Fibroblast of peridontal ligament (primary cell): ENCODE measurements around the gene HSPB3.
A peak's percentile ranks its signal among the peaks of the same experiment; 100 is the strongest.
"Not testable (repeated sequence)": the region's sequence is repeated elsewhere in the genome, so short reads cannot be mapped to it uniquely, and the experiment has no call there.

ENCODE experiments used
- DNase-seq: peaks from one replicate; pipeline ENCODE4 v3.0.0-alpha.2; 2010; ENCODE audit errors: extremely low read depth

Gene HSPB3

DNA sequence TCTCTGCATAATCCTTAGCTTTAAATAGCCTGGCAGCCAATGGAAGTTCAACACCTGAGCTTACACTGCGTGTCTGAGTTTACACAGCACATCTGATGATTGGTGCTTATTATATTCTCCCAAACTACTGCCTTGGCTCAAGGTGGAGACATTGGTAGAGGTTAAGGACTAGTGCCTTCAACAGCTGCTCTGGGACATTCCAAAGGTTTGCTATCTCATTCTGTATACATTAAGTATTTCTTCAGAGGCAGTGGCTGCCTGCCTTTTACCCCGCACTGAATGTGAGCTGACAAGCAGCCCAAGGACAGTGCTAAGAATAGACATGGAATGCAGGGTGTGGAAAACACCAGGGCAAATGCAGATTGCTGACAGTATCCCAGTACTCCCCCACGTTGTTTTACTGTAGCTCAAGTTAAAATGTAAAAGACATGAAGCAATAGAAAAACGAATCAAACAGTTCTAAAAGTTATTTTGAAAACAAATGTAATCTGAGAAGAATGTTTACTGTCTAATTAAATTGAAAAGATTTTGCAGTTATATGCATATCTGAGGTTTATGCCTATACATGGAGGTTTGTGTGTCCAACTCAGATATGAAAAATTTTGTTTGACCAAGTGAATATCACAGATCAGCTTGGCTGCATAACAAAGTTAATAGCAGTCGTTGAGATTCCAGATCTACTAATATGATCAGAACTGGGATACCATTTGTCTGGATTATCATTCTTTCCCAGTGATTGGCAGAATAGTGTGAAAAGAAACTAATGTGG is 1.8 kb downstream of the HSPB3 start:
- peak; percentile 92 for DNase-seq

DNA sequence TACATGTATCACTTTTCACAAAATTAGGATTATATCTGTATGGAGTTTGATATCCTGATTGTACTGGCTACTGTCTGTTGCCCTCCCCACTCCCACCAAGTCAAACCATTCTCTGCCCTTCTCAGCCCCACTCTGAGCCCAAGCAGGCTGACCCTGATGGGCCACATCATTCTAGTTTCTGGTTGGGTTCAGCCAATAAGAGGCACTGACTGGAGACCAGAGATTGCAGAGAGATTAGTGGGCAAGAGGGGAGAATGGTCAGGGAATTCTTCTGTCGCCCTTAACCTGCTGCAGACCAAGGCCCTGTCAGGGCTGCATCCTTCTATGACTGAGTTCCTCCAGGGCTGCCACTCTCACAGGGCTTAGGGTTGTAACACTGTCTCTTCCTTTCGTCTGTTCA is 2.7 kb downstream of the HSPB3 start:
- DNase-seq: no peak

DNA sequence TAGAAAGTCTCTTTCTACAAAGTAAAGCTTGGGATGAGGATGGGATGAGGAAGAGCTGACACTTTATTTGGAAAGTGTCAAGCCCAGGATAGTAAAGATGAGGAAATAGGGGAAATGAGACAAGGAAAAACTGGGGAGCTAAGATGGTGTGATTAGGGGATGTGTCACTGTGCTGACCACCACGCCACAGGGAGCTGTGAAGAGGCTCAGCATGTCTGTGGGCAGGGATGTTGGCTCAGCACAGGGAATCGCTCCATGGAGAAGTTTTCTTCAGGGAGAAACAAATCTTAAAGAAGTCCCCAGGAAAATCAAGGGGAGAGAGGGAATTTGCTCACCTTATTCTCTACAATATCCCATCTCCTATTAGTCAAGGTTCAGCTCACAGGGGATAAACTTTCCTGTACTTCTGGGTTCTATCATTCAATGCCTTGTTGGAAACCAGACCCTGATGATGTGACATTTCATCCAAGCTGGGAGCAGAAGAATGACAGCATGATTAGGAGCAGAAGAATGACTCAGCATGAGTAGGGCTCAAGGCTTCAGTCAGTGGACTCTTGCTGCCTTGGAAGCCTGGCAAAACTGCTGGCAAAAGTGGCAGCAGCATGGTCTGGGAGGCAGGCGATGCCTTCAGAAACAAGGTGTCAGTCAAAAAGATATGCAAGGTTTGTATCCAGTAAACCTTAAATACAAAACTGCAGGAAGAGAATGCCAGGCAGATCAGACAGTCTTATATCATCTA is 4.9 kb downstream of the HSPB3 start:
- peak; percentile 67 for DNase-seq

DNA sequence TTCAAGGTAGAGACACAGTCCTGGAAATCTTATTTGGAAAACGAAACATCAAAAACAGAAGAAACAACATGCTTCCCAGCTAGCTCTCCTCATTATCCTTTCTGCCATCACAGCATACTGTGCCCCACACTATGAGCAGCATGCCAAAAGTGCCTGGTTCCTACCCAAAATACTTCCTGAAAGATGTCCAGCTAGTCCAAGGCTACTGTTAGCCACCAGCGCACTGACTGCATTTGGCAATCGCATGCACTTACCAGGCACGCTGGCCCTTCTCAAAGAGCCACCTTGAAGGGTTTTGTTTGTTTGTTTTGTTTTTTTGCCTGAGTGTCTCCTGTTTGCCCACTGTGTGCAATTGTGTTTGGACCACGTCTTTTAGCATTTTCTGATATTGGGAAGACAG is 6.8 kb downstream of the HSPB3 start:
- no peak for DNase-seq

DNA sequence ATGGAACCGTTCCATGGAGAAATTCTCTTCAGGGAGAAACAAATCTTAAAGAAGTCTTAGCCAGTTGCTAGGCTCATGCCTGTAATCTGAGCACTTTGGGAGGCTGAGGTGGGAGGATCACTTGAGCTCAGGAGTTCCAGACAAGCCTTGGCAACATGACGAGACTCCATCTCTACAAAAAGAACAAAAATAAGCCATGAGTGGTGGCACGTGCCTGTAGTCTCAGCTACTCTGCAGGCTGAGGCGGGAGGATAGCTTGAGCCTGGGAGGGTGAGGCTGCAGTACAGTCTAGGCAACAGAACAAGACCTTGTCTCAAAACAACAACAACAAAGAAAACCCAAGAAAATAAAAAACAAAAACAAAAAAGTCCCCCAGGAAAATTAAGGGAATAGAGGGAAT is 8.2 kb downstream of the HSPB3 start:
- no peak for DNase-seq

DNA sequence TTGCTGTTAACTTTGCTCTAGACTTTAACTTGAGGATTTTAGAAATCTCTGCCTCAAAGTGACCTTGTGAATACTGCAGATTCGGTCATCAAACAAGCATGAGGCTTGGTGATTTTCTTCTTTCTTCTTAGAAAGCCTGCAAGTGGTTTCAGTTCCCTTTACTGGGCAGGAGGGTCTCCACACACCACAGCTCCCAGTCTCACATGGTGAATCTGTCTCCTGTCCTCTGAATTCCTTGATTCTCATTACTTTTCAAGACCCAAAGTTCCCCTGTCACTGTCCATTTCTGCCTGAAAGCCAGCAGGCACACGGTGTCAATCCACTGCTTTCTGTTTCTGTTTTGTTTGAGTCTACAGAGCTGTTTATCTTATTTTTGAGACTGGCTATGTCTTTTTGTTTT is 14.1 kb downstream of the HSPB3 start:
- peak; percentile 49 for DNase-seq

DNA sequence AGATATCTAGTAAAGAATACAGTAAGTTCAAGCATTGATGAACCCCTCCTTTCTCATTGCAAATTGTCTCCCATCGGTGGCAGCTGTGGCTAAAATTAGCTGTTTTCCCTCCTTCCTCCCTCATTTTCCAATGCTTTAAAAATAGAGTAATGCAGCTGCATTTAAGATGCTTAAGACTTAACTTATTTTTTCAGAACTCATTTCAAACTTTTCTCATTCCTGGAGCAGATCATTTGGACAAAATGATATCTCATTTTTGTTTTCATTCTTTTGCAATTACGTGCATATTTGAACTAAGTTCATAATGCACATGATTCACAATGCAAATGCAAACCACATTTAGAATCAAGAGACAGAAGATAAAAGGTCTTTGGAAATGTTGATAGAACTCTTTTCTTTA is 14.6 kb downstream of the HSPB3 start:
- peak; percentile 88 for DNase-seq

DNA sequence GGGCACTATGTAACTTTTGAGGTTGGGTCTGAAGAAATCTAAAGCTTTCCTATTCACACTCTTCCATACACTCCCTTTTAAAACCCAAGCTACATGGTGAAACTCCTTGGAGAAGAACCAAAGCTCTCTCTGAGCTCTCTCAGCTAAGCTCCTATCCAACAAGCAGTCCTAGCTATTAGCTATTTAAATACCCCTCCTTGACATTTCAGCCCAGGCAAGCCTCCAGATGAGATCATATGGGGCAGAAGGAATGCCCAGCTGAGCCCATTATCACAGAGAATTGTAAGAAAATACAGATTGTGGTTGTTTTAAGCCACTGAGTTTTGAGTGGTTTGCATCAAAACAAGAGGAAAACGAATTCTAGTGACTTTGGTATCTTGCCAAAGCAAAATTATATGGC is 15.2 kb downstream of the HSPB3 start:
- peak; percentile 96 for DNase-seq

DNA sequence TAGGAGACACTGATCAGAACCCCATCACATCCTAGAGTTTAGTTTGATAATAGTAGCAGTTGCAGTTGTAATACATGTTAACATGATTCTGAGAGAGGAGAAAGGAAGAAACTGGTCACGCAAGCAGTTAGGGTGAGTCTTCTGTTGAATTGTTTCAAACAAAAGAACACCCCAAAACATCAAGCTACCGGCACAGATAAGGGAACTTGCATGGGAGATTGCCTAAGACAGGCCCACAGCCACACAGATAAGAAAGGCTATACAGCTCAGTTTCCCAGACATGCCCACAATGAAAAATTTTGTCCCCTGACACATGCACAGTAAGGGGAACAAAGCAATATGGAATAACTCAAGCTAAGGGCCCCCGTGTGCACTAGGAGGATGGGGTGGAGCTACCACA is 15.9 kb downstream of the HSPB3 start:
- DNase-seq: no peak

DNA sequence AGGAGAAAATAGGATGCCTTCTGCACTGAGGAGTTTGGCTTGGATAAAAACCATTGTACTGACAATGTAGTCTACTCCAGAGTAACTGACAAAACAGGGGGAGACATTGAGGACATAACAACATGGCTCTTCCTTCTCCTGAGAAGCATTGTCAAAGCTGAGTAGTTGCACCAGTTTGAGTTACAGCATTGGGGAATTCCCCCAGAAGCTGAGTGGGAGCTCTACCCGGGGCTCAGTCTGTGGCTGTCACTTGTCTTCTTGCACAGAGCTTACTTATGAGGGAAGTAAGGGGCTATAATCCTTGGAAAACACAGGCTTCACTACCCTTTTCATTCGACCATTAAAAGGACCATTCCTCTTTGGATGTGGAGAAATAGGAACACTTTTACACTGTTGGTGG is 21.2 kb downstream of the HSPB3 start:
- DNase-seq: no peak

DNA sequence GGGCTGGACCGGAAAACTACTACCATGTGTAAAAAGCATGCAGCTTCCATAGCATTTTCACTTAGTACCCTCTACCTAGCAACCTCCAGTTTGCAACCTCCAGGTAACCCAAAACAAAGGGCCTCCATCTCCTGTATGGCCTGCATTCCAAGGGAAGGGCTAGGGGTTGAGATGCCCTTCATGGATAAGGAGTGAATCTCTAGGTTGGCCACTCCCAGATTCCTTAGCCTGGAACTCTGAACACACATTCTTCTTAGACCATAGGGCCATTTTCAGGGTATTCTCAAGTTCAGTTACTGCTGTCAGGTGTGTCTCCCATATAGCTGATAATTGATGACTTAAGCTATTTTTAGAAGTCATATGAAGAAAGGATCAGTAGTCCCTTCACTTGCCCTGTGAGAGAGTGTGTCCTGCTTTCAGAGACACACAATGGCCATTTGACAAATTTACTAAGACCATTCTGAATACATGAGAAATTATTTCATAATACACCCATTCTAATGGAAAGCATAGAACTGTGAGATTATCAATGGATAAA is 22.5 kb downstream of the HSPB3 start:
- no peak for DNase-seq

DNA sequence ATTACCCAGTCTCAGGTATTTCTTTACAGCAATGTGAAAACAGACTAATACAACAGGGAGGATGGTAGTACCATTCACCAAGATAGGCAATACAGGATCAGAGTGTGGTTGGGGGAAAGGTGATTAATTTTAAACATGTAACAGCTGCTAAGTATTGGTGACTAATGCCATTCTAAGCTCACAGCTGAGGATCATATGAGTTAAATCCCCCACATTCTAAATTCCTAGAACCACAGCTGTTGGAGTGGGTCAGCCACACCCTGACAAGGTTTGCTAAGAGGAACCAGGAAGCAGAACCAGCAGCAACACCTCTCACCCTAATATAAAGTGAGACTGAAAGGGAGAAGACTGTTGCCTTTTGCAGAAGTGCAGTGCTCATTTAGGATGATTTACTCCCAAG is 24.8 kb downstream of the HSPB3 start:
- DNase-seq: no peak

DNA sequence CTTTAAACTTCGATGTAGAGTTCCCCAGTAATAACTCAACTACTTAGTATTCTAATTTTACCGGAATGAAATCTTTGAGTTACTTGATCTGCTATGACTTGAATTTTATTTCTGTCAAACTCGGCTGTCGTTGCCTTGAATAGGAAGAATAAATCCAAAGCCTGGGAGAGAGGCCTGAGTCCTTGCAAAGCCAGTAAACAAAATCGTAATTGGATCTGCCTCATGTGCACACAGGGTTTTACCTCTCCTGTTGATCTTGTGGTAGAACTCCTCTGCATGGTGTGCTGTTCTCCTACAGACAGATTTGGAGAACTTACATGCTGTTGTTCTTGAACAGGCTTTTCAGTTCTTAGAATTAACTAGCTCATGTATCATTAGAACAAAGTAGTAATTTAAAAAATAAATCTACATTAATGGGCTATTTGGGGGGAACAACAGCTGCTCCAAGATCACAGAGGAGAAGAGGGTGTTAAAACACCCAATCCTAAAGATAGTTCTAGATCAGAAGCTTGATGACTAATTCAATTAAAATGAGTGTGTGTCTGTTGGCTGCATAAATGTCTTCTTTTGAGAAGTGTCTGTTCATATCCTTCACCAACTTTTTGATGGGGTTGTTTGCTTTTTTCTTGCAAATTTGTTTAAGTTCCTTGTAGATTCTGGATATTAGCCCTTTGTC is 28.9 kb downstream of the HSPB3 start:
- no peak for DNase-seq

DNA sequence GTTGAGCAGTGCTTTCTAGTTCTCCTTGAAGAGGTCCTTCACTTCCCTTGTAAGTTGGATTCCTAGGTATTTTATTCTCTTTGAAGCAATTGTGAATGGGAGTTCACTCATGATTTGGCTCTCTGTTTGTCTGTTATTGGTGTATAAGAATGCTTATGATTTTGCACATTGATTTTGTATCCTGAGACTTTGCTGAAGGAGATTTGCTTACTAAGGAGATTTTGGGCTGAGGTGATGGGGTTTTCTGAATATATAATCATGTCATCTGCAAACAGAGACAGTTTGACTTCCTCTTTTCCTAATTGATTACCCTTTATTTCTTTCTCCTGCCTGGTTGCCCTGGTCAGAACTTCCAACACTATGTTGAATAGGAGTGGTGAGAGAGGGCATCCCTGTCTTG is 30.2 kb downstream of the HSPB3 start:
- not testable (repeated sequence) for DNase-seq

DNA sequence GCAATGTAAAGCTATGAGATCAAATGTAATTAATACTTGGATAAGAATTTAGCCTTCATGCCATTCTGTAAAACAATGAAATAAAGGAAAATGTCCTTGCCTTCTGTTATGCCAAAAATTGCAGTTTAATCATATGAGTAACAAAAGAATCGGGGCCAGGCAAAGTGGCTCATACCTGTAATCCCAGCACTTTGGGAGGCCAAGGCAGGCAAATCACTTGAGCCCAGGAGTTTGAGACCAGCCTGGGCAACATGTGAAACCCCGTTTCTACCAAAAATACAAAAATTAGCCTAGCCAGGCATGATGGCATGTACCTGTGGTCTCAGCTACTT is 34.1 kb downstream of the HSPB3 start:
- not testable (repeated sequence) for DNase-seq

DNA sequence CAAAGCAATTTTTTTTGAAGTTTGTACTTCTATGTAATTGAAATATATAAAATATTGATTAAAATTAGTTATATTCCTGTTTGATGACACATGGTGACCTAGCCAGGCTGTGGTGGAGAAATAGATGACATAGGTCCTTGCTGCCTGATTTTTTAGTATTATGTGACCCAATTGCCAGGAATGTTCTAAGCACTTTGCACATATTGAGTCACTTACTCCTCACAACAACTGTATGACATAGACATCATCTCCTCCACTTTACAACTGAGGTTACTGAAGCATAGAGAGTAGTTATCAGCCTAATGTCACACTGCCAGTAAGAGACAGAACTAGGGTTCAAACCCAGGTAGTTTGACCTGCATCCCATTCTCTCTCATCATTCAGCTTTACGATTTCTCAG is 35.8 kb downstream of the HSPB3 start:
- no peak for DNase-seq

DNA sequence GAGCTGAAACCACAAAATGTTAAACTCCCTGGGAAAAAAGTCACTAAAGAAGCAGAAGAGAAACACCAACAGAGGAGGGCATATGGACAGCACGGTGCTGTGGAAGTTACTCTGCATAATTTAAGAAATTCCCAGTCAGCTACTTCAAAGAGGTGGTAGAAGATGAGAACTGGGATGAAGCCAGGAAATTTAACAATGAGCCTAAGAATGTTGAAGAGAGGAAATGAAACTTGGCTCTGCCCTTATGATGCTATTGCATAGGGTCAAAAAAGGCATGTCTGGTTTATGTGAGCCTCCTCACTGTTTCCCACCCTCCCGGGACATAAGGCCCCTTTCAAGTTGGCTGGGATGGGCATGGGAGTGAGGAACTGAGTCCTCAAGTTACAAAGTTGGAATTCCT is 36.7 kb downstream of the HSPB3 start:
- no peak for DNase-seq

DNA sequence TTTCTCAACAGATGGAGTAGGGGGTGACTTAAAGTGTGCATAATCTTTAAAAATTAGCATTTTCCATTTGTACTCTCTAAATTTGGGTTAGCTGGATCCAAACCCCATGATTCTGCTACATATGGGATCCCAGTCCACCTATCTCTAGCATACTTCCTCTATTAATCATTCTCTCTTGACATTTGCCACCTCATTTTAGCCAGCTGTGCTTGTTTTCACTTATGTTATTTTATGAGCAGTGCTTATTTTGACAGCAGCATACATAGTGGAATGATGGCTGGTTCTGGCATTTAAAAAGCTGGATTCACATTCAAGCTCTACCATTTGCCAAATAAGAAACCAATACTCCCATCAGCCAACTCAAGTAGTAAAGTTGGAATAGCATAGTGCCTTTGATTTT is 39.5 kb downstream of the HSPB3 start:
- DNase-seq: no peak
